HAP-1 (cell line): ENCODE measurements around the gene ABRACL.
"Not testable (repeated sequence)": the region's sequence is repeated elsewhere in the genome, so short reads cannot be mapped to it uniquely, and the experiment has no call there.

ENCODE experiments used
- DNase-seq, 2 experiments: peaks; one replicate each; pipeline ENCODE4 v3.0.0-alpha.2; 2016 to 2020; ENCODE audit warnings: low spot score in 2 of 2
- H3K27me3 ChIP-seq: fragments of 250-450 bp; sonication (Bioruptor Pico); 2 replicates; pipeline ENCODE4 v1.5.1; 2020; ENCODE audit warnings: low read depth, mild to moderate bottlenecking, moderate library complexity
- H3K36me3 ChIP-seq: fragments of 250-450 bp; sonication (Bioruptor Pico); replicated peaks from 2 replicates; pipeline ENCODE4 v1.5.1; 2020; ENCODE audit warnings: mild to moderate bottlenecking
- H3K4me1 ChIP-seq: fragments of 250-450 bp; sonication (Bioruptor Pico); 2 replicates; pipeline ENCODE4 v1.5.1; 2020; ENCODE audit warnings: mild to moderate bottlenecking
- H3K4me3 ChIP-seq: fragments of 250-450 bp; sonication (Bioruptor Pico); 2 replicates; pipeline ENCODE4 v1.5.1; 2020; ENCODE audit warnings: mild to moderate bottlenecking, moderate library complexity
- H3K9me3 ChIP-seq: fragments of 250-450 bp; sonication (Bioruptor Pico); 2 replicates; pipeline ENCODE4 v1.5.1; 2020; ENCODE audit warnings: mild to moderate bottlenecking, moderate library complexity
- in situ Hi-C: fragments of 300-500 bp; cut with MboI; formaldehyde crosslinking; loops from 3 replicates; pipeline ENCODE4 v1.14.3; 2020; ENCODE audit warnings: low sequenced_read_pairs, inconsistent platforms, mixed read lengths

The ABRACL gene, protein sequence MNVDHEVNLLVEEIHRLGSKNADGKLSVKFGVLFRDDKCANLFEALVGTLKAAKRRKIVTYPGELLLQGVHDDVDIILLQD

DNA sequence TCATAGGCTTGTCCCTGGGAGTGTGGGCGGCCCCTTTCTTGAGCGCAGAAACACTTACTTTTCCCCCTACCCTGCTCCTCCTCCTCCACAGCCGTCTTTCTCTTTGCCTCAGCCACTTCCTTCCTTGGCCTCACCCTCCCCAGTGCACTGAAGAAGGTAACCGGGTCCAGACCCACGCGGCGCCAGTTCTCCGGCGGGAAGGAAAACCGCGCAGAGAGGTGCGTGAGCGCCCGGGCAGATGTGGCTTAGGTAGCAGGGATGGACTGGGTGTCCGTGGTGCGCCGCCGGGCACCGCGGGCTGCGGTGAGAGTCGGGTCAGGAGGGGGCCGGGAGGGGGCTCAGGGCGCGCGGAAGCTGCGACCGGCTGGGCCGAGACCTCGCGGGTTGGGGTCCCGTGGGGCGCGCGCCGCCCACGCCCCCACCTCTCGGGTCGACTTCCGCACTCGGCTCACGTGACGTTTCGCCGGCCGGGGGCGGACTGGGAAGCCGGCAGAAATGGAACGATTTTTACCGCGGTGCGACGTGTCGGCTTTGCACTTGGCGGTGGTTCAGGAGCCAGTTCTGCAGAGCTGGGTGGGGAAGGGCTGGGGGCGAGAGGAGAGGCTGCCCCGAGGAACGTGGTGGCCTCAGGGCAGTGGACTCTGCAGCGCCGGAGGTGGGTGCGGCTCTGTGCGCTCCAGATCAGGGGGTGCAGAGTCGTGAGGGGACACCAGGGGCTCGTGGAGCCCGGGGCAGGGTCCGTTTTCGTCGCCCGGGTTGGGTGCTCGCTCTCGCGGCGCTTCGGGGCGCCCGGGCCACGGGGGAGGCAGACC lies at the start of gene ABRACL:
Gene ABRACL (plus strand): TSS at position 88 of the 812 bp plus-strand sequence. CDS start 5,416 bp downstream, outside the sequence.
- in situ Hi-C loops, result no loop called here
- DNase-seq, result peak; percentile 82
- no peaks in the 10 kb centered on the region for H3K9me3 ChIP-seq

GRCh38 chr6:138979365-138979764 lies 49.2 kb upstream of the ABRACL start:
- Histone ChIP-seq H3K27me3 (no peaks in the 10 kb centered on the region), H3K36me3 (no peaks in the 10 kb centered on the region), H3K9me3 (no peaks in the 10 kb centered on the region), H3K4me1 (peaks cover 48% of the 10 kb centered on the region), H3K4me3 (no peak overlapping the region)
- DNase-seq, result no peak
- in situ Hi-C loops, result no loop called here

More for the DNA sequence above, at the start of gene ABRACL:
- H3K4me1 ChIP-seq, result peaks cover 22% of the 10 kb centered on the region
- no peaks in the 10 kb centered on the region for H3K27me3 ChIP-seq
- H3K36me3 ChIP-seq, result no peaks in the 10 kb centered on the region
- H3K4me3 ChIP-seq, result peak within 1 kb of the TSS; percentile 78

DNA sequence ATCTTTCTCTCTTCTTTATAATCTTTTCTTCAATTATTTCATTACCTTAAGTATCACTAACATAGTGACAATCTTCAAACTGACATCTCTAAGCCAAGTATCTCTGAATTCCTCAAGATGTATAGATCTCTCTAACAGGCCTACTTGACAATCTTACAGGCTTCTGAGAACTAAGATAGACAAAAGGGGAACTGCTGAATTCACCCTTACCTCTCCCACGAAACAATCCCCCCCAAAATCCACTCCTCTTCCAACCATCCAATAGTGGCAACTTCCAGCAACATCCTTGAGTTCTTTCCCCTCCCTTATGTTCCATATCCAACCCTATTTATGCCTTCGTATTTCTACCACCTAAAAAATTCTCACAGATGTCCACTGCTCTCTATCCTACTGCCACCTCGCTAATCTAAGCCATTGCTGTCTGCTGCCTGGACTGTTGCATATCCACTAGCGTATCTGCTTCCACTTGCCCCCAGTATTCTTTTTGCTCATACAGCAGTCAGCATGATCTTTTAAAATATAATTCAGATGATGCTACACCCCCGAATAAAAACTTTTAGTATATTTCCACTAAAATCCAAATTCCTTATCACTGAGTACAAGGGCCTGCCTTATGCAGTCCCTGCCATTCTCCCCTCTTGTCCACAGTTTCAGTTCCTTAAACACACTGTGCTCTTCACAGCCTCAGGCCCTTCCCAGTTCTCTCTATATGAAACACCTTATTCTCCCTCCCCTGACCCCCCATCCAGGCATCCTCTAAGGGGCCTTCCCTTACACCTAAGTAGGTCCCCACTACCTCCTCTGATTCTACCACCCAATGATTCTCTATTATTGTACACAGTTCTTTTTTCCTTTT lies 48.5 kb upstream of the ABRACL start:
- no peaks in the 10 kb centered on the region for H3K9me3 ChIP-seq
- no peak overlapping the region for H3K4me3 ChIP-seq
- in situ Hi-C loops, result loop anchor here (10.0 kb wide), 1 partner anchor 155 kb away; no protein-coding TSS in a partner anchor
- no peak for DNase-seq
- no peaks in the 10 kb centered on the region for H3K27me3 ChIP-seq
- peaks cover 54% of the 10 kb centered on the region for H3K4me1 ChIP-seq
- H3K36me3 ChIP-seq, result no peaks in the 10 kb centered on the region

GRCh38 chr6:138981416-138981815 lies 47.1 kb upstream of the ABRACL start:
- in situ Hi-C loops, result loop anchor here (10.0 kb wide), 1 partner anchor 157 kb away; no protein-coding TSS in a partner anchor
- H3K4me3 ChIP-seq, result no peak overlapping the region
- no peaks in the 10 kb centered on the region for H3K9me3 ChIP-seq
- H3K4me1 ChIP-seq, result peaks cover 59% of the 10 kb centered on the region
- DNase-seq, result peak; percentile 34 to 90
- no peaks in the 10 kb centered on the region for H3K27me3 ChIP-seq
- no peaks in the 10 kb centered on the region for H3K36me3 ChIP-seq

DNA sequence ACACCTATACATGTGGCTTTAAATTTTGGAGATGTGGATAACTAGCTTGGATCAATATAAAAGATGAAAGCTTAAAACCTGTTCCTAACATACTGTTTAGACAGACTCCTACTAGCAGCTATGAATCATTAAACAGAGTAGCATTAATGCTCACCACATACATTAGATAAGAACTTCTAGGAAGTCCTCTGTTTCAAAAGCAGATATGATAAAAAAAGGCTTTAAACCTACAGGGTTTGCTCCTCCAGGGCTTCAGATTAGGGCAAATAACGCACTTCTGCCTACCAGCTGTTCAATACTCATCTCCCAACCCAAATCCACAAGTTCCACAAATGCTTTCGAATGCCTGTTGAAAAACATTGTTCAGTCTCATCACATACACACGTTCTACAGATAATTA lies 42.0 kb upstream of the ABRACL start:
- Histone ChIP-seq H3K27me3 (no peaks in the 10 kb centered on the region), H3K36me3 (no peaks in the 10 kb centered on the region), H3K4me1 (peaks cover 36% of the 10 kb centered on the region), H3K4me3 (peak overlapping the region; percentile 87), H3K9me3 (no peaks in the 10 kb centered on the region)
- no peak for DNase-seq
- in situ Hi-C loops, result loop anchor here (10.0 kb wide), 1 partner anchor 162 kb away; no protein-coding TSS in a partner anchor

DNA sequence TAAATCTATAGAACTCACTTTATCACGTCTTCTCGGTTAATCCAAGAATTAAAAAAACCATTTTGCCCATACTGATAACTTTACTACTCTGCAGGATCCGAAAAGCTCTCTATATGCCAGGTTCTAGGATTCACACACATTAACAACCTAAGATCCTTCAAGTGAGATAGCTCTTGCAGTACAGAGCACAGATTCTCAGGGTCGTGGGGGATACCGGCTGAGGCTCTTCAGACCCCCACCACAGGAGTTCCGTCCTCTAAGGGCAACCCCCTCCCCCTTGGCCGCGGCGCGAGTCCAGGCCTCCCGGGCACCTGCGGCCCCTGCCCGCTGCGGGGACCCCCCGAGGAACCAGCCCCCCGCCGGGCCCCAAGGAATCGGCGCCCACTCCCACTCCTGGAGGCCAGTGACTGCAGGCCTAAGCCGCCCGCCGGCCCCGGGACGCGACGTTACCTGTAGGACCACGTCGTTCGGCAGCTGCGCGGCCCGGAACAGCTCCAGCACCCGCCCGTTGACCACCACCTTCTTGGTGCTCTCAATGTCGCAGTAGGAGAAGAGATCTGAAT lies 41.4 kb upstream of the ABRACL start:
- Histone ChIP-seq H3K4me1 (peaks cover 30% of the 10 kb centered on the region), H3K4me3 (peak overlapping the region; percentile 87), H3K27me3 (no peaks in the 10 kb centered on the region), H3K36me3 (no peaks in the 10 kb centered on the region), H3K9me3 (no peaks in the 10 kb centered on the region)
- in situ Hi-C loops, result loop anchor here (10.0 kb wide), 1 partner anchor 162 kb away; no protein-coding TSS in a partner anchor
- no peak for DNase-seq

DNA sequence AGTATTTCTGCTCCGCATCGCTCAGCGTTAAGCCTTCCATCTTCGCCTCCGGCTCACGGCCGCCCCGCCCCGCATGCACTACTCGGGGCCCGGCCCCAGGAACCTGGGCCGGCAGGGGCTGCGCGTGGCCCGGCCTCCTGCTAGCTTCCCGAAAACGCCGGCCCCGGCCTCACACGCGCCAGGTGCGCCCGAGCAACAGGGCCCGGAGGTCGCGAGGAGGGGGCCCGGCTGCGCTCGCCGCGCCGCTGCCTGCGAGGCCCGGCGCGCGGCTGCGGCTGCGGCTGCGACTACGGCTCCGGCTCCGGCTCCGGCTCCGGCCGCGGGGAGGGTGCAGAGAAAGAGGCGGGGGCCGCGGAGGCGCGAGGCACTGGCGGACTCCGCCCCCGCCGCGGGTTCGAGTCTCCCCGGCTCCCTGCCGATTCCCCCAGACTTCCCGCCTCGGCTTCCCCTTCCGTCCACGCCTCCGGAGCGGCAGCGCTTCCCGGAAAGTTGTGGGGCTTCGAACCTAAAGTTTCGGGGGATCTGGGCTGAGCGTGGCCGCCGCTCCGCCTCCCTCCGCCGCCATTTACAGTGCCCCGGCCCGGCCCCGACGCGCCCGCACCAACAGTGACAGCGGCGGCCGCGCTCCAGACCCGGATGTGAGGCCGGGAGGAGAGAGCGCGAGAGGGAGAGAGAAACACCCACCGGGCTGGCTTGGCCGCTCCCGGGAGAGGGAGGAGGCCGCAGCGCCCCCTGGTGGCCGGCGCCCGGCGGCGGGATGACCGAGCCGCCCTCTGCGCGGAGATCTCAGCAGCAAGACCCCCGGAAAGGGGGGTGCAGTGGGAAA lies 40.7 kb upstream of the ABRACL start, which contains the start of gene REPS1:
Gene REPS1 (minus strand): TSS at position 611 of the 826 bp plus-strand sequence. CDS start 571 bp downstream, at position 40.
- DNase-seq, result peak; percentile 83 to 94
- Histone ChIP-seq H3K36me3 (no peaks in the 10 kb centered on the region), H3K4me3 (peak within 1 kb of the TSS; percentile 87), H3K9me3 (no peaks in the 10 kb centered on the region), H3K4me1 (peaks cover 23% of the 10 kb centered on the region), H3K27me3 (no peaks in the 10 kb centered on the region)
- in situ Hi-C loops, result loop anchor here (10.0 kb wide), 1 partner anchor 163 kb away; no protein-coding TSS in a partner anchor

- in situ Hi-C loops, result loop anchor here (10.0 kb wide), 1 partner anchor 164 kb away; no protein-coding TSS in a partner anchor
- Histone ChIP-seq H3K4me3 (peak overlapping the region; percentile 87), H3K9me3 (no peaks in the 10 kb centered on the region), H3K4me1 (peaks cover 21% of the 10 kb centered on the region), H3K27me3 (no peaks in the 10 kb centered on the region), H3K36me3 (no peaks in the 10 kb centered on the region)
- peak in 1 of 2 experiments; percentile 41 for DNase-seq
These were observed 40.1 kb upstream of the ABRACL start for GRCh38 chr6:138988469-138988834.

DNA sequence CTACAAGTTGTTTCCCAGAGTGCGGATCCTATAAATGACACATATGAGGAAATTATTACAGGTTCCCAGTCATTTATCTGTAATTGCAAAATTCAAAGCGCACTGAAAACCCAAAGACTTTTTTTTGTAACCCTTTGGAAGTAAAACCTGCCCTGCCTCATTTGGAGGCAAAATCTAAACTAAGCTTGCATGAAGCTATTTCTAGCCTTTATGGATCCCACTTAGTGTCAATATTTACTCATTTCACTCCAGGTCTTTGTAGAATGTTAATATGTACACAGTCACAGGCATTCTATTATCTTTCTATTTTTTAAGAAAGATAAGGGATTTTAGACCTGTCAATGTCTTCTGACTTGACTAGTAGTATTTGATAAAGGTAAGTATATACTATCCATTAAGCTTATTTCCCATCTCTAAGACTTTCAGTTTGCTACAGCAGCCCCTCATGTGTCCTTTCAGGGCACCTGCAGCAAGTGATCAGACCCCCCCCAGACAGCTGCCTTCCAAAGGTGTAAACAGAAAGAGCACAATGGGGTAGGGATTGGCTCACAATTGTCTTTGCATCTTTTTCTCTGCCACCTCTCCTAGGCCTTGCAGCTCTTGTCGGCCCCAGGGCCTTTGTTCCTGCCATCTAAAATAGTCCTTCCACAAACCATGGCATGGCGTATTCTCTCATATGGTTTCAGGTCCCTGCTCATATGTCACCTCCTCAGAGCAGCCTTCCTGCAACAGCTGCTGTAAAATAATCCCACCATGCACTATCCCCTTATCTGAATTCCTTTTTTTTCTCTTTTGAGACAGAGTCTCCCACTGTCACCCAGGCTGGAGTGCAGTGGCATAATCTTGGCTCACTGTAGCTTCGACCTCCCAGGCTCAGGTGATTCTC lies 39.2 kb upstream of the ABRACL start:
- no peaks in the 10 kb centered on the region for H3K27me3 ChIP-seq
- H3K4me1 ChIP-seq, result peaks cover 26% of the 10 kb centered on the region
- H3K9me3 ChIP-seq, result no peaks in the 10 kb centered on the region
- no peaks in the 10 kb centered on the region for H3K36me3 ChIP-seq
- no peak for DNase-seq
- in situ Hi-C loops, result loop anchor here (10.0 kb wide), 1 partner anchor 165 kb away; no protein-coding TSS in a partner anchor
- no peak overlapping the region for H3K4me3 ChIP-seq

DNA sequence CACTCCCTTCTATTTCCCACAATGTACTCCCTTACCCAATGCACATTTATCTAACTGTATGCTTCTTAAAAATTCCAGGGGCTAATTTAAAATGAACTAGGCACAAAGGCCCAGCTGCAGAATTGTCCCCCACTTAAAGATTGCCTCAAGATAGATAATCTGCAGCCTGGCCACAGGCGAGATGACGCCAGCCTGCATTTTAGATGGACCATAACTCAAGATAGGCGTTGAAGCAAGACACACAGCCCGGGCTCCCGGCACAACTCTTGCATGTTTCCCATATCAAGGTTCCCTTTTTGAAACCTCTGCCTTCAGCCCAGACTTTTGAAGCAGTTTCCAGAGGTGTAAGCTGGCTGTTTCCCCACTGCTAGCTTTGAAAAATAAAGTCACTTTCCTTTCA lies 37.3 kb upstream of the ABRACL start:
- Histone ChIP-seq H3K27me3 (no peaks in the 10 kb centered on the region), H3K36me3 (no peaks in the 10 kb centered on the region), H3K9me3 (no peaks in the 10 kb centered on the region), H3K4me1 (peaks cover 11% of the 10 kb centered on the region), H3K4me3 (no peak overlapping the region)
- DNase-seq, result no peak
- in situ Hi-C loops, result no loop called here

DNA sequence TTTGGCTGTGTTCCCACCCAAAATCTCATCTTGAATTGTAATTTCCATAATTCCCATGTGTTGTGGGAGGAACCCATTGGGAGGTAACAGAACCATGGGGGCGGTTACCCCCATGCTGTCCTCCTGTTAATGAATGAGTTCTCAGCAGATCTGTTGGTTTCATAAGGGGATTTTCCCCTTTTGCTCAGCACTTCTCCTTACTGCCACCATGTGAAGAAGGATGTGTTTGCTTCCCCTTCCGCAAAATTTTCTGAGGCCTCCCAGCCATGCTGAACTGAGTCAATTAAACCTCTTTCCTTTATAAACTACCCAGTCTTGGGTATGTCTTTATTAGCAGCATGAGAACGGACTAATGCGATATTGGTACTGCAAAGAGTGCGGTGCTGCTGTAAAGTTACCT lies 35.6 kb upstream of the ABRACL start:
- H3K4me1 ChIP-seq, result peaks cover 11% of the 10 kb centered on the region
- DNase-seq, in situ Hi-C loops, H3K36me3 ChIP-seq, H3K4me3 ChIP-seq, H3K27me3 ChIP-seq, H3K9me3 ChIP-seq: not testable (repeated sequence)

DNA sequence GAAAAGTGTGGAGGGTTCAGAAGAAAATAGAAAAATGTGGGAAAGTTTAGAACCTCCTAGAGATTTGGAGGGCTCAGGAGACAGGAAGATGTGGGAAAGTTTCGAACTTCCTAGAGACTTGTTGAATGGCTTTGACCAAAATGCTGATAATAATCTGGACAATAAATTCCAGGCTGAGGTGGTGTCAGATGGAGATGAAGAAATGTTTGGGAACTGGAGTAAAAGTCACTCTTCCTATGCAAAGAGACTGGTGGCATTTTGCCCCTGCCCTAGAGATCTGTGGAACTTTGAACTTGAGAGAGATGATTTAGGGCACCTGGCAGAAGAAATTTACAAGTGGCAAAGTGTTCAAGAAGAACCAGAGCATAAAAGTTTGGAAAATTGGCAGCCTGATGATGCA lies 35.1 kb upstream of the ABRACL start:
- H3K36me3 ChIP-seq, in situ Hi-C loops, H3K4me3 ChIP-seq, H3K27me3 ChIP-seq, H3K9me3 ChIP-seq, DNase-seq: not testable (repeated sequence)
- H3K4me1 ChIP-seq, result peaks cover 11% of the 10 kb centered on the region
